ENCODE data around the gene FLT3LG. TPM values are rescaled to one million over a fixed set of nuclear protein-coding genes. Genes with fewer than 3 reads are reported as not detected.

Gene FLT3LG
- total RNA-seq, 4 donors from 2014 or later, result 3.1 to 21.0 (median 7.6) TPM

DNA sequence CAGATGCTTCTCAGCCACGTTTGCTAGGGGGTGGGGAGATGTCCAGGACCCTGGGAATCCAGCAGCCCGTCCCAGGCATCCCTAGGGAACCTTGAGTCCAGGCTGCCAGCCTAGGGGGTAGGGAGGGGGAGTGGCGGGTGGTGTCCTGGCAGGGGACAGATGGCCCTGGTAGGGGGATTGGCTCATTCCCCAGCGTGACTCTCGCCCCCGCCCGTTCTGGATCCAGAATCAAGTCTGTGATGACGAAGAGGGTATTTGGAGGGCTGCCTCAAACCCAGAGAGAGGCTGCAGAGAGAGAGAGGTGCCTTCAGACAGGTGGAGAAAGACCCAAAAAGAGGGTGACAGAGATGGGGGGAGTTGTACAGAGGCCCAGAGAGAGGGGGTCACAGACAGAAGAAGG is 36.8 kb upstream of the FLT3LG start:
- no peak overlapping the region for H3K27ac ChIP-seq
- TF ChIP-seq POLR2AphosphoS5 (IDR thresholded peaks at IDR 0.05), result no peak
- TF ChIP-seq, protein P1, sequence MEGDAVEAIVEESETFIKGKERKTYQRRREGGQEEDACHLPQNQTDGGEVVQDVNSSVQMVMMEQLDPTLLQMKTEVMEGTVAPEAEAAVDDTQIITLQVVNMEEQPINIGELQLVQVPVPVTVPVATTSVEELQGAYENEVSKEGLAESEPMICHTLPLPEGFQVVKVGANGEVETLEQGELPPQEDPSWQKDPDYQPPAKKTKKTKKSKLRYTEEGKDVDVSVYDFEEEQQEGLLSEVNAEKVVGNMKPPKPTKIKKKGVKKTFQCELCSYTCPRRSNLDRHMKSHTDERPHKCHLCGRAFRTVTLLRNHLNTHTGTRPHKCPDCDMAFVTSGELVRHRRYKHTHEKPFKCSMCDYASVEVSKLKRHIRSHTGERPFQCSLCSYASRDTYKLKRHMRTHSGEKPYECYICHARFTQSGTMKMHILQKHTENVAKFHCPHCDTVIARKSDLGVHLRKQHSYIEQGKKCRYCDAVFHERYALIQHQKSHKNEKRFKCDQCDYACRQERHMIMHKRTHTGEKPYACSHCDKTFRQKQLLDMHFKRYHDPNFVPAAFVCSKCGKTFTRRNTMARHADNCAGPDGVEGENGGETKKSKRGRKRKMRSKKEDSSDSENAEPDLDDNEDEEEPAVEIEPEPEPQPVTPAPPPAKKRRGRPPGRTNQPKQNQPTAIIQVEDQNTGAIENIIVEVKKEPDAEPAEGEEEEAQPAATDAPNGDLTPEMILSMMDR (IDR thresholded peaks at IDR 0.05), result no peak
- no peak for TF ChIP-seq POLR2A (IDR thresholded peaks at IDR 0.05)
- no peak for TF ChIP-seq EP300 (IDR thresholded peaks at IDR 0.05)

DNA sequence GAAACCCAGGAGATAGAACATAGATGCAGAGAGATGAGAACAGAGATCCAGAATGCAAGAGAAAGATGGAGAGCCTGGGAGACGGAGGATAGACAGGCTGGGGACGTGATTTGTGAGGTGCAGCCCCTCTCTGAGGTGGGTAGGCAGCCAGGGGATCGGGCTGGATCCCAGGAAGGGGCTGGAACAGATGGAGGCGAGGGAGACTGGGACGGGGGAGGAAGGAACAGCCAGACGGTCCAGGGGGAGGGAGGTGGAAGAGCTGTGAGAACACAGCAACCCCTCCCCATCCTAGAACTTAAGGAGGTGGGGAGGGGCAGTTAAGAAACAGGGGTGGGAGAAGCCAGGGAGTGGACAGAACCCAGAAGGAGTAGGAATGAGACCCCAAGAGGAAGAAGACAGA is 35.8 kb upstream of the FLT3LG start:
- no peak overlapping the region for H3K4me3 ChIP-seq
- no peaks in the 10 kb centered on the region for H3K36me3 ChIP-seq
- H3K9me3 ChIP-seq, result no peaks in the 10 kb centered on the region
- TF ChIP-seq, protein P1 (IDR thresholded peaks at IDR 0.05), result no peak
- TF ChIP-seq POLR2A (IDR thresholded peaks at IDR 0.05) (no peak), EP300 (IDR thresholded peaks at IDR 0.05) (no peak), POLR2AphosphoS5 (IDR thresholded peaks at IDR 0.05) (no peak)
- H3K27ac ChIP-seq, result no peak overlapping the region
- peaks cover 100% of the 10 kb centered on the region for H3K27me3 ChIP-seq
- H3K4me1 ChIP-seq, result peaks cover 0 to 27% (median 5%) of the 10 kb centered on the region in 3 donors
- ATAC-seq, result no peak
- WGBS, 2 donors (ENCODE audit: low coverage in 1 of 2), result 15 to 18% methylated on average over 5 of the region's 6 CpGs

More for the DNA sequence above, 36.8 kb upstream of the FLT3LG start:
- Histone ChIP-seq H3K4me3 (no peak overlapping the region), H3K9me3 (no peaks in the 10 kb centered on the region), H3K27me3 (peaks cover 100% of the 10 kb centered on the region), H3K4me1 (peaks cover 0 to 22% (median 2%) of the 10 kb centered on the region in 3 donors), H3K36me3 (no peaks in the 10 kb centered on the region)
- WGBS, 2 donors (ENCODE audit: low coverage in 1 of 2), result 12% methylated on average over 6 of the region's 8 CpGs; no CpG with 5 or more reads in 1 of the 2 donors
- no peak for ATAC-seq

DNA sequence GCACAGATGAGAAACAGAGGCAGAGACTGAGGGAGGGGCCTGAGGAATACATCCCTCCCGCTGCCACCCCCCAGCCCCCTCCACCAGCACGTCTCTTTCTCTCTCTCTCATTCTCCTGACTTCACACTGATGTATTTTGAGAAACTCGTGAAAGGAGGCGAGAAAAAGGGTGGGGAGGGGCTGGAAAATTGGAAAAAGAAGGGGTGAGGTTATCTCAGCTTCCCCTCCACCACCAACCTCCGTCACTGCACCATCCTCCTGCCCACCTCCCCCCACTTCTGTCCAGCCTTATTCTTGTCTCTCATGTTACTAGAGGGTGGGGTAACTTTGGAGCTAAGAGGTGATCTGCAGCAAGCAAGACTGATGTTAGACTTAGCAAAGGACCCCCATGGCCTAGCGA is 34.2 kb upstream of the FLT3LG start:
- Histone ChIP-seq H3K9me3 (no peaks in the 10 kb centered on the region), H3K27ac (no peak overlapping the region), H3K36me3 (no peaks in the 10 kb centered on the region), H3K4me1 (peaks cover 0 to 31% (median 5%) of the 10 kb centered on the region in 3 donors), H3K4me3 (no peak overlapping the region), H3K27me3 (peaks cover 84% of the 10 kb centered on the region)
- no peak for TF ChIP-seq POLR2AphosphoS5 (IDR thresholded peaks at IDR 0.05)
- TF ChIP-seq POLR2A (IDR thresholded peaks at IDR 0.05), result no peak
- TF ChIP-seq EP300 (IDR thresholded peaks at IDR 0.05), result no peak
- TF ChIP-seq, protein P1 (IDR thresholded peaks at IDR 0.05), result no peak
- 31% methylated on average over 3 of the region's 6 CpGs for WGBS, 2 donors (ENCODE audit: low coverage in 1 of 2)
- ATAC-seq, result no peak

DNA sequence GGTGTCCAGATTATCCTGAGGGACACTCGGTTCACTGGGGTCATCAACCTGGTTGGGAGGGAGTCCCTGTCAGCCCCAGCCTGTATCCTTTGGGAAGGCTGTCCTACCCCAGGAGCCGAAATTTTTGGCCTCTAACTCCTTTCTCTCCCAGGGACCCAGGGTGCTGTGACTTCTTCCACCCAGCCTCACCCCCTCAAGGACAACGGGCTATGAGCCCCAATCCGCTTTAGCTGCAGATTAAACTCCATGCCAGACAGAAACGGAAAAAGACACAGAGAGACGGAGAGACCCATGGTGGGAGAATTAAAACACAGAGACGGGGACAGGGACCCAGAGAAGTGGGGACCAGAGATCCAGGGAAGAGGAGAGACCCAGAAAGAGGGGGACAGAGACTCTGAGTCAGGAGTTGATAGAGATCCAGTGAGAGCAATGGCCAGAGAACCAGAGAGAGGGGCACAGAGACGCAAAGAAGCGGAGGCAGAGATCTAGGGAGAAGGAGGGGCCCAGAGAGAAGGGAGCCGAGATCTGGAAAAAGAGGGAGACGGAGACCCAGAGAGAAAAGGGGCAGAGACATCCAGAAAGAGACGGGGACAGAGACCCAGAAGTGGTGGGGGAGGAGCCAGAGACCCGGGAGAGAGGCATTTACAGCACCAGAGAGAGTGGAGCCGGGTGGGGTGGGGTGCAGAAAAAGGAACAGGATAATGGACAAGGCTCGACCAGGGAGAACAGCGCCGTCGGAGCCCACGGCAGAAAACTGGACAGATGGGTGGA is 33.4 kb upstream of the FLT3LG start:
- Histone ChIP-seq H3K4me3 (peak overlapping the region in 1 of 2 donors; percentile 67), H3K9me3 (no peaks in the 10 kb centered on the region), H3K36me3 (no peaks in the 10 kb centered on the region), H3K27me3 (peaks cover 76% of the 10 kb centered on the region), H3K4me1 (peaks cover 0 to 31% (median 5%) of the 10 kb centered on the region in 3 donors), H3K27ac (peak overlapping the region in 1 of 4 donors; percentile 49)
- ATAC-seq, result no peak
- WGBS, 2 donors (ENCODE audit: low coverage in 1 of 2), result 9 to 18% methylated on average over 11 to 14 of the region's 19 CpGs
- TF ChIP-seq POLR2AphosphoS5 (IDR thresholded peaks at IDR 0.05), result no peak
- TF ChIP-seq POLR2A (IDR thresholded peaks at IDR 0.05), result no peak
- TF ChIP-seq EP300 (IDR thresholded peaks at IDR 0.05), result no peak

DNA sequence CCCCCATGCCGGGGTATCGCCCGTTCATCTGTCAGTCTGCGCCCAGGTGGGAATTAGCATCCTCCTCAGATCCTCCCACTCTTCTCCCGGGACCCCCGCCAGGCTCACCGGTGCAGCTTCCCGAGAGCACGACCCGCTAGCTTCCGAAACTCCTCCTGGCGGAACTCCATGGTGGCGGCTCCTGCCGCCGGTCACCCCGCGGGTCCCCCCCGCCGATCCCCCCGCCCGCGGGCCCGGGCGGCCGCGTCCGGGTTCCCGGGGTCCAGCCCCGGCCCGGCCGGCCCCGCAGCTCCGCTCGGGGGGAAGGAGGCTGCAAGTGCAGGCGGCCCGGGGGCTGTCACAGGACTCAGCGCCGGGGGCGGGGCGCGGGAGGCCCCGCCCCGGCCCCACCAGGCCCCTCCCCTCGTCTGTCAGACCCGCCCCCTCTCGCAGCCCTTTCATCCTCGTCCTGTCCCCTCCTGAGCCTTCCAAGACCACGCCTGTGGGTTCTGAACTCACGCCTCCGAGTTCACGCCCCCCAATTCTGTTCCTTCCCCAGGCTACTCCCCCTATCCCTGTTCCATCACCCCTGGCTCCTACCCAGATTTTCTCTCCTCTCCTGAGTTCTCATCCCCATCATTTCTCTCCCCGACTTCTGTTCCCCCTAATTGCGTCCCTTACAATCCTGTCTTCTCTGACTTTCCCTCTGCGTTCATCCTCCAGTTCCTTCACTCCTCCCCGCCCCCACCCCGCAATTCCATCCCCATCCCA is 32.6 kb upstream of the FLT3LG start, which contains the start of gene SLC17A7:
Gene SLC17A7, minus strand, starts transcription at position 318 of the 750 bp plus-strand sequence. Its CDS starts 148 bp downstream, at position 170.
- Histone ChIP-seq H3K4me1 (peaks cover 0 to 31% (median 5%) of the 10 kb centered on the region in 3 donors), H3K4me3 (peak within 1 kb of the TSS in 1 of 2 donors; percentile 67), H3K36me3 (peaks cover 0 to 4% of the 10 kb centered on the region in 2 donors), H3K27me3 (peaks cover 69% of the 10 kb centered on the region), H3K9me3 (no peaks in the 10 kb centered on the region), H3K27ac (peak within 1 kb of the TSS in 3 of 4 donors; percentile 77 to 82 (median 82))
- TF ChIP-seq POLR2A (IDR thresholded peaks at IDR 0.05), result no peak
- WGBS, 2 donors (ENCODE audit: low coverage in 1 of 2), result 5 to 9% methylated on average over 13 of the region's 56 CpGs
- peak; percentile 26 for ATAC-seq

Measured in gastroesophageal sphincter (tissue), 4 donors.